GM19455 (cell line): ENCODE measurements around the gene MTHFS.
"Not testable (repeated sequence)": the region's sequence is repeated elsewhere in the genome, so short reads cannot be mapped to it uniquely, and the experiment has no call there.

ENCODE experiments used
- ATAC-seq: cut with Tn5 transposase; IDR thresholded peaks from one replicate; pipeline ENCODE4 v1.9.1; 2021; ENCODE audit not compliant: unreplicated experiment

The MTHFS gene

GRCh38 chr15:79916502-79917132 is 19.8 kb upstream of the MTHFS start:
- ATAC-seq = no peak

GRCh38 chr15:79915776-79916501 is 19.1 kb upstream of the MTHFS start:
- ATAC-seq = not testable (repeated sequence)

GRCh38 chr15:79914728-79915127 is 17.9 kb upstream of the MTHFS start:
- no peak for ATAC-seq

- not testable (repeated sequence) for ATAC-seq
Observed at GRCh38 chr15:79909556-79910335, 12.9 kb upstream of the MTHFS start.

GRCh38 chr15:79904271-79904670 is 7.5 kb upstream of the MTHFS start:
- no peak for ATAC-seq

GRCh38 chr15:79903626-79904025 is 6.8 kb upstream of the MTHFS start:
- ATAC-seq = no peak

- ATAC-seq = no peak
Observed at GRCh38 chr15:79903144-79903543, 6.3 kb upstream of the MTHFS start.

GRCh38 chr15:79901958-79902357 is 5.1 kb upstream of the MTHFS start:
- ATAC-seq = no peak

GRCh38 chr15:79900818-79901378 is 4.1 kb upstream of the MTHFS start:
- not testable (repeated sequence) for ATAC-seq

GRCh38 chr15:79900087-79900486 is 3.3 kb upstream of the MTHFS start:
- no peak for ATAC-seq

- ATAC-seq = not testable (repeated sequence)
Observed at GRCh38 chr15:79898786-79899185, 2.0 kb upstream of the MTHFS start.

- ATAC-seq = no peak
Observed at GRCh38 chr15:79898369-79898768, 1.6 kb upstream of the MTHFS start.

GRCh38 chr15:79897701-79898113 is 893 bp upstream of the MTHFS start:
- ATAC-seq = no peak

GRCh38 chr15:79897380-79897678 is 515 bp upstream of the MTHFS start:
- ATAC-seq = no peak

GRCh38 chr15:79896131-79896633 is 632 bp downstream of the MTHFS start:
- ATAC-seq = peak; percentile 31

GRCh38 chr15:79887054-79887930 is 9.5 kb downstream of the MTHFS start:
- ATAC-seq = no peak

GRCh38 chr15:79886124-79886523 is 10.7 kb downstream of the MTHFS start:
- ATAC-seq = no peak

- ATAC-seq = no peak
Observed at GRCh38 chr15:79884204-79884596, 12.6 kb downstream of the MTHFS start.

- no peak for ATAC-seq
Observed at GRCh38 chr15:79883579-79884203, 13.1 kb downstream of the MTHFS start.

GRCh38 chr15:79881668-79882067 is 15.1 kb downstream of the MTHFS start:
- ATAC-seq = no peak
